GM19467 (cell line): ENCODE results near the gene ZNF750.

Experiments used
- ATAC-seq: cut with Tn5 transposase; IDR thresholded peaks from one replicate; pipeline ENCODE4 v1.9.1; 2021; ENCODE audit warnings: mild to moderate bottlenecking, moderate library complexity; ENCODE audit not compliant: unreplicated experiment

The ZNF750 gene

GRCh38 chr17:82873521-82873920 is 33.7 kb upstream of the ZNF750 start:
- no peak for ATAC-seq

- no peak for ATAC-seq
Observed at GRCh38 chr17:82872591-82873520, 33.0 kb upstream of the ZNF750 start.

GRCh38 chr17:82871776-82872561 is 32.1 kb upstream of the ZNF750 start:
- ATAC-seq: no peak

- ATAC-seq: peak; percentile 51
Observed at GRCh38 chr17:82871056-82871775, 31.4 kb upstream of the ZNF750 start.

- no peak for ATAC-seq
Observed at GRCh38 chr17:82870541-82870940, 30.7 kb upstream of the ZNF750 start.

GRCh38 chr17:82870091-82870491 is 30.3 kb upstream of the ZNF750 start:
- ATAC-seq: no peak

- ATAC-seq: no peak
Observed at GRCh38 chr17:82869536-82869935, 29.7 kb upstream of the ZNF750 start.

- no peak for ATAC-seq
Observed at GRCh38 chr17:82868715-82869131, 28.9 kb upstream of the ZNF750 start.

- ATAC-seq: no peak
Observed at GRCh38 chr17:82867763-82868325, 28.0 kb upstream of the ZNF750 start.

GRCh38 chr17:82866590-82867191 is 26.9 kb upstream of the ZNF750 start:
- no peak for ATAC-seq

GRCh38 chr17:82865774-82866395 is 26.1 kb upstream of the ZNF750 start:
- ATAC-seq: no peak

GRCh38 chr17:82865274-82865673 is 25.5 kb upstream of the ZNF750 start:
- ATAC-seq: no peak

- ATAC-seq: no peak
Observed at GRCh38 chr17:82864713-82865248, 25.0 kb upstream of the ZNF750 start.

- peak; percentile 72 for ATAC-seq
Observed at GRCh38 chr17:82863941-82864712, 24.3 kb upstream of the ZNF750 start.

- no peak for ATAC-seq
Observed at GRCh38 chr17:82863383-82863940, 23.6 kb upstream of the ZNF750 start.

GRCh38 chr17:82862737-82863382 is 23.0 kb upstream of the ZNF750 start:
- no peak for ATAC-seq

GRCh38 chr17:82862191-82862590 is 22.4 kb upstream of the ZNF750 start:
- no peak for ATAC-seq

GRCh38 chr17:82861393-82861775 is 21.6 kb upstream of the ZNF750 start:
- ATAC-seq: no peak
